A673 (cell line): ENCODE results near the gene RBP2. TPM values are rescaled to one million over a fixed set of nuclear protein-coding genes. Genes with fewer than 3 reads are reported as not detected.

ENCODE experiments used
- BruUV-seq: library from RNA; stranded (reverse); fragments of 400-500 nt; replicated peaks from 2 replicates; lab custom pipeline; 2021; lab: Mats Ljungman, UMichigan
- CTCF ChIA-PET: fragments of 300-600 bp; sonication (Branson Sonifier 250); formaldehyde crosslinking; loops from one replicate; lab custom pipeline; 2022; ENCODE audit warnings: antibody characterized with exemption; lab: Charles Lee
- POLR2A ChIA-PET: fragments of 300-600 bp; sonication (Branson Sonifier 250); formaldehyde crosslinking; loops from one replicate; lab custom pipeline; 2022; ENCODE audit warnings: antibody characterized with exemption; ENCODE audit not compliant: low non-redundant PET; lab: Charles Lee
- DNase-seq: peaks from one replicate; pipeline ENCODE4 v3.0.0-alpha.2; 2015; ENCODE audit warnings: low spot score
- H3K27ac ChIP-seq: fragments of 200-600 bp; sonication (generic); 2 replicates; pipeline ENCODE4 v1.5.1; 2016; ENCODE audit warnings: mixed run types, low read depth, mild to moderate bottlenecking, mixed read lengths, antibody characterized with exemption, low read length; ENCODE audit not compliant: poor library complexity, severe bottlenecking
- H3K27me3 ChIP-seq: fragments of 200-600 bp; sonication (generic); replicated peaks from 2 replicates; pipeline ENCODE4 v1.6.1; 2017; ENCODE audit warnings: mixed run types, low read depth, mild to moderate bottlenecking, mixed read lengths, antibody characterized with exemption, low read length; ENCODE audit not compliant: insufficient read depth, poor library complexity
- H3K36me3 ChIP-seq: fragments of 200-600 bp; sonication (generic); 2 replicates; pipeline ENCODE4 v1.6.1; 2016; ENCODE audit warnings: mixed run types, mild to moderate bottlenecking, mixed read lengths, antibody characterized with exemption, low read length; ENCODE audit not compliant: insufficient read depth, poor library complexity, severe bottlenecking
- H3K4me1 ChIP-seq: fragments of 200-600 bp; sonication (generic); 2 replicates; pipeline ENCODE4 v1.6.1; 2017; ENCODE audit warnings: mixed run types, mild to moderate bottlenecking, mixed read lengths, antibody characterized with exemption, low read length; ENCODE audit not compliant: insufficient read depth, poor library complexity, severe bottlenecking
- H3K4me3 ChIP-seq: fragments of 200-600 bp; sonication (generic); 2 replicates; pipeline ENCODE4 v1.5.1; 2016; ENCODE audit warnings: low read depth, mixed run types, mild to moderate bottlenecking, mixed read lengths, low read length; ENCODE audit not compliant: poor library complexity, severe bottlenecking
- H3K9me3 ChIP-seq: fragments of 200-600 bp; sonication (generic); 2 replicates; pipeline ENCODE4 v1.6.1; 2016; ENCODE audit warnings: mixed run types, low read depth, mild to moderate bottlenecking, mixed read lengths, antibody characterized with exemption, low read length; ENCODE audit not compliant: poor library complexity, severe bottlenecking
- EZH2 ChIP-seq: fragments of 200-600 bp; sonication (generic); IDR thresholded peaks from 2 replicates; pipeline ENCODE4 v1.6.1; 2017; ENCODE audit warnings: borderline replicate concordance, low read depth, mild to moderate bottlenecking, mixed read lengths, antibody characterized with exemption, low read length; ENCODE audit not compliant: poor library complexity, severe bottlenecking
- intact Hi-C: fragments of 100-400 bp; cut with micrococcal nuclease; formaldehyde crosslinking; loops from one replicate; pipeline ENCODE4 v1.10.0; 2022; ENCODE audit not compliant: unreplicated experiment
- total RNA-seq: library from RNA; stranded (reverse); gene quantifications from 2 replicates; pipeline ENCODE4 v1.2.3, GENCODE V29; 2021
- TF ChIP-seq, protein P1 (sequence below): fragments of 300-800, 200-600 bp; sonication (generic); conservative IDR thresholded peaks from 2 replicates; pipeline ENCODE4 v1.5.1; 2017; ENCODE audit warnings: low read depth, mild to moderate bottlenecking, antibody characterized with exemption, low read length, moderate library complexity, mixed read lengths

Gene RBP2
- total RNA-seq, 1 experiment from 2014 or later: not detected

DNA sequence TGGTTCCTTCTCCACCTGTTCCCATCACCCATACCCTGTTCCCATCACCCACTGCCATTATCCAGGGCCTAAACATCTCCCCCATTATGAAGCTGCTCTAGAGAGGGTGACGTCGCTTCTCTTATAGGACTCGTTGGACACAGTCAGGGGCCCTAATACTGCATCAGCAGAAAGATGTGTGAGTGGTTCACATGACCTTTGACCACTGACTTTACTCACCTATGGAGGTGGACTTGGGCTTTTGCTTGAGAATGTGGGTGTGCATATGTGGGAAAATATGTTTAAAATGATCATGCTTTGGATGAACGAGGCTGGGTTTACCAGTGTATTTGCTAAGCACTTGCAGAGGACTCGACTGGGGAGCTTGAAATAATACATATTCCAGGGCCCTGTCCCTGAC, 26.8 kb downstream of the RBP2 start:
- Histone ChIP-seq H3K36me3 (no peaks in the 10 kb centered on the region), H3K4me3 (no peak overlapping the region), H3K27me3 (no peaks in the 10 kb centered on the region), H3K27ac (no peak overlapping the region), H3K4me1 (no peaks in the 10 kb centered on the region), H3K9me3 (no peaks in the 10 kb centered on the region)
- TF ChIP-seq, protein P1, sequence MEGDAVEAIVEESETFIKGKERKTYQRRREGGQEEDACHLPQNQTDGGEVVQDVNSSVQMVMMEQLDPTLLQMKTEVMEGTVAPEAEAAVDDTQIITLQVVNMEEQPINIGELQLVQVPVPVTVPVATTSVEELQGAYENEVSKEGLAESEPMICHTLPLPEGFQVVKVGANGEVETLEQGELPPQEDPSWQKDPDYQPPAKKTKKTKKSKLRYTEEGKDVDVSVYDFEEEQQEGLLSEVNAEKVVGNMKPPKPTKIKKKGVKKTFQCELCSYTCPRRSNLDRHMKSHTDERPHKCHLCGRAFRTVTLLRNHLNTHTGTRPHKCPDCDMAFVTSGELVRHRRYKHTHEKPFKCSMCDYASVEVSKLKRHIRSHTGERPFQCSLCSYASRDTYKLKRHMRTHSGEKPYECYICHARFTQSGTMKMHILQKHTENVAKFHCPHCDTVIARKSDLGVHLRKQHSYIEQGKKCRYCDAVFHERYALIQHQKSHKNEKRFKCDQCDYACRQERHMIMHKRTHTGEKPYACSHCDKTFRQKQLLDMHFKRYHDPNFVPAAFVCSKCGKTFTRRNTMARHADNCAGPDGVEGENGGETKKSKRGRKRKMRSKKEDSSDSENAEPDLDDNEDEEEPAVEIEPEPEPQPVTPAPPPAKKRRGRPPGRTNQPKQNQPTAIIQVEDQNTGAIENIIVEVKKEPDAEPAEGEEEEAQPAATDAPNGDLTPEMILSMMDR: no peak
- no peak for TF ChIP-seq EZH2
- DNase-seq: no peak
- CTCF ChIA-PET: no interaction called here
- no TSS peak for BruUV-seq
- POLR2A ChIA-PET: no interaction called here
- intact Hi-C loops: no loop called here

DNA sequence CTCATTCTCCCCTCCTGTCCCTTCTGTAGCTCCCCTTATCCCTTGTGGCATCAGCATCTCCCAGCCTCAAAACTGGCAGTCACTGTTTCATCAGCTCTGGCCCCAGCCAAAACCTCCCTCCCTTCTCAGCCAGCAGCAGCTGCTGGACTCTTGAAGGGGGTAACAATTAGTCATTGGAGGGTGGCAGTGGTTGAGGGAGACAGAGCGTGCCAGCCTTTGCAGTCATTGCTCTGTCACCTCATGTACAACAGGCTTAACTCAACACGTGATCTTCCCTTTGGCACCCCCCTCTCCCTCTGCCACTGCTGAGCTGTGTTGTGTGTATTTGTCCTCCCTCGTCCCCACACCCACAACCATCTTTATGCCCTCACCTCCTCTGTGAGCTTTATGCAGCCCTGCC, 28.2 kb downstream of the RBP2 start:
- no peak overlapping the region for H3K27ac ChIP-seq
- intact Hi-C loops: no loop called here
- H3K36me3 ChIP-seq: no peaks in the 10 kb centered on the region
- CTCF ChIA-PET: no interaction called here
- H3K4me3 ChIP-seq: no peak overlapping the region
- POLR2A ChIA-PET: no interaction called here
- no peaks in the 10 kb centered on the region for H3K9me3 ChIP-seq
- H3K4me1 ChIP-seq: no peaks in the 10 kb centered on the region
- no peak for DNase-seq
- BruUV-seq: no TSS peak
- TF ChIP-seq EZH2: no peak
- H3K27me3 ChIP-seq: no peaks in the 10 kb centered on the region

DNA sequence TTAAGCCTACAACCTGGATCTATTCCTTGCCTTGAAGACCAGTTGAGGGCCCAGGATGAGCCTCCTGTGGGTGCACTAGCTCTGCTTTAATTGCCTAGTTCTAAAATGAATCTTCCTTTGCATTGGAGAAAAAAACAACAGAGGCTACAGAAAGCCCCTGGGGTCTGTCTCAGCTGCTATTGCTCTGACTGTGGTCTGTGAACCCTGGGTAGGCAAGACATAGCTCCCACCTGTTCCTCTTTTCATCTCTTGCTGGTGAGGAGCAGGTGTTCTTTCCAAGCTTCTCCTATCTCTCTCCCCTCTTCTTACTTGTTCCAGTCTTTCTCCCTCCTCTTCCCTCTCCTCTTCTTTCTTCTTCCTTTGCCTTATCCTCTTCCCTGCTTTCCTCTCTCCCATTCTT, 28.8 kb downstream of the RBP2 start:
- Histone ChIP-seq H3K27ac (no peak overlapping the region), H3K4me3 (no peak overlapping the region), H3K9me3 (no peaks in the 10 kb centered on the region), H3K36me3 (no peaks in the 10 kb centered on the region), H3K4me1 (no peaks in the 10 kb centered on the region), H3K27me3 (no peaks in the 10 kb centered on the region)
- ChIA-PET POLR2A (no interaction called here), CTCF (no interaction called here)
- intact Hi-C loops: no loop called here
- TF ChIP-seq EZH2: no peak
- TF ChIP-seq, protein P1: no peak
- DNase-seq: no peak
- no TSS peak for BruUV-seq

- H3K36me3 ChIP-seq: no peaks in the 10 kb centered on the region
- no peak for DNase-seq
- TF ChIP-seq EZH2: no peak
- TF ChIP-seq, protein P1: no peak
- no peak overlapping the region for H3K4me3 ChIP-seq
- no peaks in the 10 kb centered on the region for H3K27me3 ChIP-seq
- CTCF ChIA-PET: no interaction called here
- H3K27ac ChIP-seq: no peak overlapping the region
- intact Hi-C loops: no loop called here
- no TSS peak for BruUV-seq
- POLR2A ChIA-PET: no interaction called here
- no peaks in the 10 kb centered on the region for H3K4me1 ChIP-seq
- H3K9me3 ChIP-seq: no peaks in the 10 kb centered on the region
Observed at GRCh38 chr3:139444446-139444845, 31.9 kb downstream of the RBP2 start.
